T-helper 17 cell (primary cell): ENCODE measurements around the gene HS1BP3. TPM values are rescaled to one million over a fixed set of nuclear protein-coding genes. Genes with fewer than 3 reads are reported as not detected.

Experiments used
- ATAC-seq: fragments of 150-1000 bp; cut with Tn5 transposase; 2 replicates; pipeline ENCODE4 v1.10.0; 2021; ENCODE audit warnings: mild to moderate bottlenecking, moderate library complexity
- DNase-seq, 3 donors: peaks; one replicate each; pipeline versions ENCODE4 v3.0.0 to v3.0.0-alpha.2; 2020 to 2021
- H3K9me3 ChIP-seq: one replicate; pipeline ENCODE4 v1.7.0; 2013; ENCODE audit warnings: low read length, mild to moderate bottlenecking; ENCODE audit not compliant: control insufficient read depth, poor library complexity, severe bottlenecking
- H3K27ac Mint-ChIP-seq: one replicate; pipeline ENCODE4 v1.8.0; 2022; ENCODE audit warnings: mild to moderate bottlenecking, moderate library complexity, mixed read lengths
- H3K27me3 Mint-ChIP-seq: one replicate; pipeline ENCODE4 v1.8.0; 2022; ENCODE audit warnings: mixed read lengths
- H3K36me3 Mint-ChIP-seq: one replicate; pipeline ENCODE4 v1.8.0; 2022; ENCODE audit warnings: low read depth, mixed read lengths
- H3K4me1 Mint-ChIP-seq: one replicate; pipeline ENCODE4 v1.8.0; 2022; ENCODE audit warnings: mild to moderate bottlenecking, mixed read lengths
- H3K4me3 Mint-ChIP-seq: one replicate; pipeline ENCODE4 v1.8.0; 2022; ENCODE audit warnings: mild to moderate bottlenecking, moderate library complexity, mixed read lengths
- total RNA-seq, 4 donors: library from RNA in 2 of 4; stranded (reverse) in 2 of 4; gene quantifications; one replicate each; pipeline ENCODE4 v1.2.3 and lab custom pipeline; 2022 to 2026

The HS1BP3 gene
- total RNA-seq, 2 donors from 2014 or later = 12.8 to 13.7 TPM

- Mint-ChIP-seq H3K4me1 (peaks cover 13% of the 10 kb centered on the region), H3K4me3 (no peak overlapping the region), H3K36me3 (peaks cover 4% of the 10 kb centered on the region), H3K27me3 (no peaks in the 10 kb centered on the region), H3K27ac (no peak overlapping the region)
- no peaks in the 10 kb centered on the region for H3K9me3 ChIP-seq
- no peak for ATAC-seq
- DNase-seq = no peak
These were observed 30.0 kb upstream of the HS1BP3 start for GRCh38 chr2:20680744-20681375.

- Mint-ChIP-seq H3K4me1 (peaks cover 15% of the 10 kb centered on the region), H3K27ac (no peak overlapping the region), H3K27me3 (peaks cover 14% of the 10 kb centered on the region), H3K36me3 (peaks cover 4% of the 10 kb centered on the region), H3K4me3 (no peak overlapping the region)
- no peak for ATAC-seq
- no peak for DNase-seq
- no peaks in the 10 kb centered on the region for H3K9me3 ChIP-seq
These were observed 27.9 kb upstream of the HS1BP3 start for GRCh38 chr2:20678780-20679179.

GRCh38 chr2:20678086-20678395 is 27.1 kb upstream of the HS1BP3 start:
- Mint-ChIP-seq H3K27me3 (peaks cover 22% of the 10 kb centered on the region), H3K4me1 (peaks cover 10% of the 10 kb centered on the region), H3K27ac (no peak overlapping the region), H3K36me3 (peaks cover 4% of the 10 kb centered on the region), H3K4me3 (no peak overlapping the region)
- DNase-seq (no peak), ATAC-seq (no peak)
- H3K9me3 ChIP-seq = no peaks in the 10 kb centered on the region

- Mint-ChIP-seq H3K4me3 (no peak overlapping the region), H3K36me3 (peaks cover 4% of the 10 kb centered on the region), H3K27ac (no peak overlapping the region), H3K27me3 (peaks cover 27% of the 10 kb centered on the region), H3K4me1 (peaks cover 9% of the 10 kb centered on the region)
- ATAC-seq (no peak), DNase-seq (no peak)
- H3K9me3 ChIP-seq = no peaks in the 10 kb centered on the region
These were observed 26.6 kb upstream of the HS1BP3 start for GRCh38 chr2:20677301-20678085.

- peaks cover 36% of the 10 kb centered on the region for H3K27me3 Mint-ChIP-seq
- no peak for DNase-seq
- H3K9me3 ChIP-seq = no peaks in the 10 kb centered on the region
- H3K27ac Mint-ChIP-seq = no peak overlapping the region
- peak overlapping the region; percentile 12 for H3K4me3 Mint-ChIP-seq
- peaks cover under 1% of the 10 kb centered on the region for H3K36me3 Mint-ChIP-seq
- peak; percentile 32 for ATAC-seq
- H3K4me1 Mint-ChIP-seq = peaks cover 9% of the 10 kb centered on the region
These were observed 25.7 kb upstream of the HS1BP3 start for GRCh38 chr2:20676353-20677215.

GRCh38 chr2:20675701-20676352 is 24.9 kb upstream of the HS1BP3 start:
- no peaks in the 10 kb centered on the region for H3K36me3 Mint-ChIP-seq
- no peaks in the 10 kb centered on the region for H3K9me3 ChIP-seq
- ATAC-seq (peak; percentile 80), DNase-seq (no peak)
- H3K4me3 Mint-ChIP-seq = peak overlapping the region; percentile 12
- no peak overlapping the region for H3K27ac Mint-ChIP-seq
- H3K4me1 Mint-ChIP-seq = peaks cover 9% of the 10 kb centered on the region
- H3K27me3 Mint-ChIP-seq = peaks cover 41% of the 10 kb centered on the region

GRCh38 chr2:20674974-20675679 is 24.2 kb upstream of the HS1BP3 start:
- H3K27ac Mint-ChIP-seq = no peak overlapping the region
- peaks cover 9% of the 10 kb centered on the region for H3K4me1 Mint-ChIP-seq
- H3K27me3 Mint-ChIP-seq = peaks cover 42% of the 10 kb centered on the region
- DNase-seq = no peak
- H3K9me3 ChIP-seq = no peaks in the 10 kb centered on the region
- no peaks in the 10 kb centered on the region for H3K36me3 Mint-ChIP-seq
- H3K4me3 Mint-ChIP-seq = no peak overlapping the region
- ATAC-seq = no peak

GRCh38 chr2:20674309-20674965 is 23.5 kb upstream of the HS1BP3 start:
- no peak for DNase-seq
- no peak for ATAC-seq
- H3K9me3 ChIP-seq = no peaks in the 10 kb centered on the region
- Mint-ChIP-seq H3K27me3 (peaks cover 49% of the 10 kb centered on the region), H3K4me1 (peaks cover 9% of the 10 kb centered on the region), H3K27ac (no peak overlapping the region), H3K36me3 (no peaks in the 10 kb centered on the region), H3K4me3 (no peak overlapping the region)

GRCh38 chr2:20673686-20674308 is 22.9 kb upstream of the HS1BP3 start:
- Mint-ChIP-seq H3K36me3 (no peaks in the 10 kb centered on the region), H3K27ac (no peak overlapping the region), H3K27me3 (peaks cover 55% of the 10 kb centered on the region), H3K4me3 (no peak overlapping the region), H3K4me1 (peaks cover 9% of the 10 kb centered on the region)
- DNase-seq = no peak
- no peak for ATAC-seq
- no peaks in the 10 kb centered on the region for H3K9me3 ChIP-seq

GRCh38 chr2:20672201-20672951 is 21.5 kb upstream of the HS1BP3 start:
- no peaks in the 10 kb centered on the region for H3K9me3 ChIP-seq
- no peak overlapping the region for H3K27ac Mint-ChIP-seq
- H3K27me3 Mint-ChIP-seq = peaks cover 68% of the 10 kb centered on the region
- H3K36me3 Mint-ChIP-seq = no peaks in the 10 kb centered on the region
- H3K4me3 Mint-ChIP-seq = peak overlapping the region; percentile 68
- H3K4me1 Mint-ChIP-seq = peaks cover 11% of the 10 kb centered on the region
- ATAC-seq = no peak
- DNase-seq = no peak

GRCh38 chr2:20671736-20672080 is 20.8 kb upstream of the HS1BP3 start:
- Mint-ChIP-seq H3K27ac (no peak overlapping the region), H3K4me1 (peaks cover 11% of the 10 kb centered on the region), H3K27me3 (peaks cover 68% of the 10 kb centered on the region), H3K36me3 (no peaks in the 10 kb centered on the region), H3K4me3 (peak overlapping the region; percentile 19)
- no peak for DNase-seq
- ATAC-seq = no peak
- H3K9me3 ChIP-seq = no peaks in the 10 kb centered on the region
